KG1 (cell line): ENCODE results near the gene EFCAB11.
"Not testable (repeated sequence)": the region's sequence is repeated elsewhere in the genome, so short reads cannot be mapped to it uniquely, and the experiment has no call there.

Experiments
- DNase-seq: peaks from one replicate; lab custom pipeline; 2025; lab: John Stamatoyannopoulos, UW

EFCAB11 gene

DNA sequence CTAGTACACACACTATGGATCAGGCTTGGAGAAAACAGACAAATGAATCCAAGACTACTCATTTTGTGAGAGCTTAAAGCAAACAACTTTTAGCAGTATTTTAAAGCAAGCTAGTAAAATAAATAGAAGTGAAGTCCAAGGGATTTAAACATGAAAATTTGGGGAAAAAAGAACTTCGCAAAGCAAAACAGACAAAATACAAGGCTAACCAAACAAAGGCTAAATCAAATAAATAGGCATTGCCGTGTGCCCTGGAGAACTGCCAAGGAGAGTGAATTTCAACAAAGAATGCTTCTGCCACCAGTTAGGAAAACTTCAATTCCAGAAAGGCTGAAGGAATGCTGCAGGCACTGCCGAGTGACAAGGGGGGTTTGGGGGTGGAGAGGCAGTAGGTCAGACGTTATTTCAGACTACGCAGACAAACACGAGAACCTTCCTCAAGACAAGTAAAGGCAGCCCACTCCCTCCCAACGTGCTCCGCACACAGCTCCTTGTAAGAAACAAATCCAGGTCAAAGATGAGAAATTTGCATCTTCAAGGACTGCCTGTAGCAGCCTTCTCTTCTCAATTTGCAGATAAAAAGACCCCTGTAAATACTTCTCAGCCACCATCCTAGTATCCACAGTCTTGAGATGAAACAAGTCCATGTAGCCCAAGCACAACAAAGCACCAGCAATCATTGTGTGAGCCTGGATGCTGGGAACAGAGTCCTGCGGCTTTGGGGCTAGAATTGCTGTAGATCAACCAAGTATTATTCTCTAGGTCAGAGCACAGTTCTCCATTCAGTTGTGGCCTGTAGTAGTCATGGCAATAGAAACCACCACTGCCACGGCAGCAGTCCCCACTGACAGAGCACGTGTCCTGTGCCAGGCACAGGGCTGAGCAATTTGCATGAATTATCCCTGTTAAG is 43.3 kb downstream of the EFCAB11 start:
- no peak for DNase-seq

GRCh38 chr14:89910691-89911009 is 43.9 kb downstream of the EFCAB11 start:
- no peak for DNase-seq

GRCh38 chr14:89909586-89909985 is 44.9 kb downstream of the EFCAB11 start:
- no peak for DNase-seq

- no peak for DNase-seq
These were observed 45.6 kb downstream of the EFCAB11 start for GRCh38 chr14:89908712-89909450.

DNA sequence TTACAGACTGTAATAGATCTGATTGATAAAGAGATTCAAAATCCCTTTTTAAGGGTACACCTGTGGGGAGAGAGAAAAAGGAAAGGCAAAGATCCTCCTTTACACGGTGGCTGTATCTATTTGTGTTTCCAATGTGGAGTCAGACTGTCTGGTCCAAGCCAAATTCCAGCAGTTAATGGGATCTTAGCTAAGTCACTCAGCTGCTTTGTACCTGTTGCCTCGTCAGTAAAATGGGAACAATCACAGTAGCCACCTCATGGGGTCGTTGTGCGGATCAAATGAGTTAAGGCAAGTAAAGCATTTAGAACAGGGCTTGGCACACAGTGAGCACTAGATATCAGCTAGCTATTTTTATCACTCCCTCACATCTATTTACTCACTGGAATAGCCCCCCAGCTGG is 46.9 kb downstream of the EFCAB11 start:
- no peak for DNase-seq

GRCh38 chr14:89906000-89906399 is 48.5 kb downstream of the EFCAB11 start:
- DNase-seq: no peak

- DNase-seq: no peak
These were observed 51.1 kb downstream of the EFCAB11 start for GRCh38 chr14:89903340-89903952.

DNA sequence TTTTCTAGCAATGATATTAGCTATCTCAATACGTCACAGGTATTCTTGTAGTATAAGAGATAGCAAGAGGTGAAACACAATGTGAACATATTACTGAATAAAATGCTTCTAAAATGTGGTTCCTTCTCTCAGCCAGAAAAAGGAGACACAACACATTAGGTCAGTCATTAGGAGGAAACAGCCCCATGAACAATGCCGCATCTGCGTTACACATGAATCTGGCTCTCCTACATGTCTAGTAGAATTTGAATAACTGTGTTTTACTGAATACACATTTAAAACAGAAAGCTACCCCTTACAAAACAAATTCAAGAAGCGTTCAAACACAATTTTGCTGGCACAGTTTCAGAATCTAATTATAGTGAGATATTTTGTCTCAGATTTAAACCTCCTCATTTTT is 51.6 kb downstream of the EFCAB11 start:
- no peak for DNase-seq

GRCh38 chr14:89900802-89901201 is 53.7 kb downstream of the EFCAB11 start:
- no peak for DNase-seq

DNA sequence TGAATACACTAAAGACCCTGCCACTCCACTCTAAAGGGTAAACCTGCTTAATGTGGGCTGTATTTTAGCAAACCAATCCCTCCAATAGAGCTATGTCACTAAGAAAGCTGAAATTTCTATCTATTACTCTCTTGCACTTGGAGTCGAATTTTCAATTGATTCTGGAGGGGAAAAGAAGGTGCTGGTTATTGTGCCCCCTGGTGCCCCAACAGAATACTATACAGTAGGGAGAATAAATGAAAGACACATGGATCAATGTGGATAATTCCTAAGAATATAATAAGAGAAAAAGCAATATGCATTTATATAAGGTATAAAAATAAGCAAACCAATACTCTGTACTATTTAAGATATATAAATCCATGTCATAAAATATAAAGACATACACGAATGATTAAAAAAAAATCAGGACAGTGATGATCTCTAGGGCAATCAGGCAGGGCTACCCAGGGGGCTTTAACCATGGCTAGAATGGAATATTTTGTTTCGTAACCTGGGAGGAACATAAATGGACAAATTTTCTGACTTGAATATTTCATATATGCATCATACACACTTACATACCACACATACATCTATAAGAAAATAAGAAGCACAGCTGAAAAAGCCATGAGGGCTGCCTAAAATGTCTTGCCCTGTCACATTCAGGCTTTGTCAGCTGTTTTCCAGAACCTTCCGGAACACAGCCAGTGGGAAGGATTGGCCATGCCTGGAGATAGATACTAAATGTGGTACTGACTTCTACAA is 54.4 kb downstream of the EFCAB11 start:
- no peak for DNase-seq

- no peak for DNase-seq
These were observed 55.2 kb downstream of the EFCAB11 start for GRCh38 chr14:89899291-89899690.

DNA sequence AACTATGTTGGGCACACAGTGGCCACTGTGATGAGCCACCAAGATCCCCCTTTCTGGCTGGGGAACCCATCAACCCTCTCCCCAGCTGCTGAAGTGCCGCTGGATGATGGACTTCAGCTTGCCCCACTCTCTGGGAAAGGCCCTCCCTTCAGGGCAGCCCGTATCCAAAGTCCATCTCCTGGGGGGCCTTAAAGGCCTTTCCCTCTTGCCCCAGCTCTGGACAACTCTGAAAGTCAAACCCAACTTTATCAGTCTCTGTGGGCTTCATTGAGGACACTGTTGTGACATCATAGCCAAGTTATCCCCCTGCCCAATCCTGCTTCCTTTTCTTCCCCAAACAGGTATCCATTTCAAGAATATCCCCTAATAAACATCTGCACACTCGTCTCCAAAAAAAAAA is 61.1 kb downstream of the EFCAB11 start:
- not testable (repeated sequence) for DNase-seq

DNA sequence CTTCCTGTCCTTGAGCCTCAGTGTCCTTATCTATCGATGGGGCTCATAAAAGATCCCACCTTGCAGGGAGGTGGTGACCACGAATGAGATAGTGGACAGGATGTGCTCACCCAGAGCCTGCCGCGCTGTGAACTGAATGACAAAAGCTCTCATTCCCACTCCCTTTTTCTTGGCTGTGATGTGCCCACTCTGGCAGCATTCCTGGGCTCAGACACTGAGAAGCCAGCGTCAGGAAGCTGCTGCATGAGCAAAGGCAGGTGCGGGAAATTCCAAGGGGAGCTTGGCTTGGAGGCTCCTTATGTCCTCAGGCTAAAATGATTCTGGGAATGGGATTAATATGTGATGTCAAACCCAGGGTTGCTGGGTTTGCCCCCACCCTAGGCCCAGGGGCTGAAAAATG is 61.6 kb downstream of the EFCAB11 start:
- no peak for DNase-seq

- not testable (repeated sequence) for DNase-seq
These were observed 62.8 kb downstream of the EFCAB11 start for GRCh38 chr14:89891721-89892120.

- DNase-seq: no peak
These were observed 63.5 kb downstream of the EFCAB11 start for GRCh38 chr14:89891055-89891454.

DNA sequence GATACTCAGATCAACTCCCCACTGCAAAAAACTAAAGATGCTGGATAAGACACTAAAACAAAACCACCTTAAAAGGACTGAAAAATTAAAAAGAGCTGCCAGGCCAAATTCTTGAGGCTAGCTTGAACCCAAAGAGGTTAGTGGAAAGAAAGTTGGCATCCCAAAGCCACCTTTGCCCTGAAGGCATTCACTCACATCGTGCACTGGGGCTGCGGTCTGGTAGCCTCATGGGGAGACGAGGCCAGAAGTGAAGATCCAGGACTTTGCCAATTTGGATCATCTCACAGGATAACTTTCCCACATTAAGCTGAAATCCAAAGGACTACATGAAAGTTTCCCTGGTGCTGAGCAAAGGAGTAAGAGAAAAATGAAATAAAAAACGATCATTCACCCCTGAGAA is 63.9 kb downstream of the EFCAB11 start:
- DNase-seq: no peak

GRCh38 chr14:89889626-89890025 is 64.9 kb downstream of the EFCAB11 start:
- no peak for DNase-seq

DNA sequence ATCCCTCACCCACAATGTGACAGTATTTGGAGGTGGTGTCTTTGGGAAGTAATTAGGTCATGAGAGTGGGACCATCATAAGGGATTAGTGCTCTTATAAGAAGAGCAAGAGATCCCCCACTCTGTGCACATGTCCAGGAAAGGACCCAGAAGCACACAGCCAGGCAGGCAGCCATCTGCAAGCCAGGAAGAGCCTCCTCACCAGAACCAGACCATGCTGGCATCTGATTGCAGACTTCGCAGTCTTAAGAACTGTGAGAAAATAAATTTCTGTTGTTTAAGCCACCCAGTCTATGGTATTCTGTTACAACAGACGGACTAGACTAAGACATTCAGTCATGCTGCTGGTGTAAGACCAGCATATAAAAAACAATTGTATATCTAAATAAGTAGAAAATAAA is 69.8 kb downstream of the EFCAB11 start:
- DNase-seq: no peak

- DNase-seq: no peak
These were observed 72.7 kb downstream of the EFCAB11 start for GRCh38 chr14:89881839-89882238.

DNA sequence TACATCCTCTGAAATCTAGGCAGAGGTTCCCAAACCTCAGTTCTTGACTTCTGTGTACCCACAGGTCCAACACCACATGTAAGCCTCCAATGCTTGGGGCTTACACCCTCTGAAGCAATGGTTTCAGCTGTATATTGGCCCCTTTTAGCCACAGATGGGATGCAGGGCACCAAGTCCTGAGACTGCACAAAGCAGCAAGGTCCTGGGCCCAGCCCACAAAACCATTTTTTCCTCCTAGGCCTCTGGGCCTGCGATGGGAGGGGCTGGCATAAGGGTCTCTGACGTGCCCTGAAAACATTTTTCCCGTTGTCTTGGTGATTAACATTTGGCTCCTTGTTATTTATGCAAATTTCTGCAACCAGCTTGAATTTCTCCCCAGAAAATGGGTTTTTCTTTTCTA is 80.4 kb downstream of the EFCAB11 start:
- not testable (repeated sequence) for DNase-seq

- no peak for DNase-seq
These were observed 84.2 kb downstream of the EFCAB11 start for GRCh38 chr14:89870316-89870715.

- DNase-seq: no peak
These were observed 84.9 kb downstream of the EFCAB11 start for GRCh38 chr14:89869606-89870005.
